Right renal pelvis (tissue), 4 donors: Measurements from ENCODE around the gene RAB3C. TPM values are rescaled to one million over a fixed set of nuclear protein-coding genes. Genes with fewer than 3 reads are reported as not detected.
"Not testable (repeated sequence)": the region's sequence is repeated elsewhere in the genome, so short reads cannot be mapped to it uniquely, and the experiment has no call there.

ENCODE experiments used
- DNase-seq, 4 donors: peaks; one replicate each; pipeline ENCODE4 v3.0.0-alpha.2; 2013; ENCODE audit warnings: low read depth in 4 of 4, low spot score in 3 of 4, missing footprints in 1 of 4
- polyA plus RNA-seq, 4 donors: library from polyadenylated mRNA; unstranded; fragments of 120-200 nt; gene quantifications; one replicate each; pipeline ENCODE4 v1.2.1, GENCODE V29; 2013; ENCODE audit not compliant: insufficient read length in 4 of 4

RAB3C gene
- polyA plus RNA-seq, 4 donors = 1.9 to 3.9 (median 2.6) TPM

- DNase-seq = not testable (repeated sequence)
These were observed 17.7 kb downstream of the RAB3C start for GRCh38 chr5:58600613-58601012.

DNA sequence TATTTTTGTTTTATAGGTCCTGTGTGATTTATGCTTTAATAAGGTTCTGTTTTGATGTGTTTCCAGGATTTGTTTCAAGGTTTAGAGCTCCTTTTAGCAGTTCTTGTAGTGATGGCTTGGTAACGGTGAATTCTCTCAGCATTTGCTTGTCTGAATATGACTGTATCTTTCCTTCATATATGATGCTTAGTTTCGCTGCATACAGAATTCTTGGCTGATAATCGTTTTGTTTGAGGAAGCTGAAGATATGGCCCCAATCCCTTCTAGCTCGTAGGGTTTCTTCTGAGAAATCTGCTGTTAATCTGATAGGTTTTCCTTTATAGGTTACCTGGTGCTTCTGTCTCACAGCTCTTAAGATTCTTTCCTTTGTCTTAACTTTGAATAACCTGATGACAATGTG, 20.0 kb downstream of the RAB3C start:
- not testable (repeated sequence) for DNase-seq

GRCh38 chr5:58606064-58606463, 23.2 kb downstream of the RAB3C start:
- no peak for DNase-seq

GRCh38 chr5:58615972-58616371, 33.1 kb downstream of the RAB3C start:
- DNase-seq = no peak

GRCh38 chr5:58617241-58617640, 34.4 kb downstream of the RAB3C start:
- no peak for DNase-seq

- no peak for DNase-seq
These were observed 37.5 kb downstream of the RAB3C start for GRCh38 chr5:58620336-58620735.

DNA sequence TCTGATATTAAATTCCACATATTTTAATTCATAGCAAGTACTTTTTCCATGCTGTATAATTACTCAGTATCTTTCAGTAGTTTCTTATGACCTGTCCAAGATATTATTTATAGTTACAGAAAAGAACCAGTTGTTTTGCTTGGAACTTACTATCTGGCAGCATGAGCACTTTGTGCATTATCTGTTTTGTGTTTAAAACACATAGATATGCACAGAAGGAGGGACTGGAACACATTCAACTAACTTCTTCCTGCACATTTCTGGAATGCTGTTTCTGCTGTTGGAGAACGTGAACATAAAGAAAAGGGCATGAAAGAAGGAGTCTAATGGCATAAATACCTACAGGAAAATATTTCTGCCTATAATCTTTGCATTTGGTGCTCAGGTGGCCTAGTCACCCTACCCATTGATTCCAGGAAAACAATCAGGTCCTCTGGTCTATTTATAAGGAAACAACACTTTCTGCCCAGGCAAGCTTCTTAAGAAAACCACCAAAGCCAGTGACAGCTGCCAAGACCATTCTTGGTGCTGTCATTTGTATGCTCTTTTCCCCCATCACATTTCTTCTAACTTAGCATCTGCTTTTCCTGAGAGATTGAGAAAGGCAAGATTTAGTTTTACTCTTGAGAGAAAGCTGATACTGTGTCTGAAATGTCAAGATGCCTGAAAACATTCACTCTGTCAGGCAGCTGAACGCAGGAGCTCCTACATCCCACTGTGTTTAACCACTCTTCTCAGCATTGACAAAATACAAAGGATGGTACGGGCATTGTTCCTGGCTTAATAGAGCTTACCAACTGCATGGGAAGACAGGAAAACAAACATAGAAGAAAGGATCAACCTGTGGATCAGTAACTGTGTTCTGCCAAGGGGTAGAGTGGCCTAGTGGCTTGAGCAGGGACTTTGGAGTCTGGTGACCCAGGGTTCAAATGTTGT, 40.3 kb downstream of the RAB3C start:
- DNase-seq = no peak

GRCh38 chr5:58628626-58629025, 45.8 kb downstream of the RAB3C start:
- DNase-seq = no peak

DNA sequence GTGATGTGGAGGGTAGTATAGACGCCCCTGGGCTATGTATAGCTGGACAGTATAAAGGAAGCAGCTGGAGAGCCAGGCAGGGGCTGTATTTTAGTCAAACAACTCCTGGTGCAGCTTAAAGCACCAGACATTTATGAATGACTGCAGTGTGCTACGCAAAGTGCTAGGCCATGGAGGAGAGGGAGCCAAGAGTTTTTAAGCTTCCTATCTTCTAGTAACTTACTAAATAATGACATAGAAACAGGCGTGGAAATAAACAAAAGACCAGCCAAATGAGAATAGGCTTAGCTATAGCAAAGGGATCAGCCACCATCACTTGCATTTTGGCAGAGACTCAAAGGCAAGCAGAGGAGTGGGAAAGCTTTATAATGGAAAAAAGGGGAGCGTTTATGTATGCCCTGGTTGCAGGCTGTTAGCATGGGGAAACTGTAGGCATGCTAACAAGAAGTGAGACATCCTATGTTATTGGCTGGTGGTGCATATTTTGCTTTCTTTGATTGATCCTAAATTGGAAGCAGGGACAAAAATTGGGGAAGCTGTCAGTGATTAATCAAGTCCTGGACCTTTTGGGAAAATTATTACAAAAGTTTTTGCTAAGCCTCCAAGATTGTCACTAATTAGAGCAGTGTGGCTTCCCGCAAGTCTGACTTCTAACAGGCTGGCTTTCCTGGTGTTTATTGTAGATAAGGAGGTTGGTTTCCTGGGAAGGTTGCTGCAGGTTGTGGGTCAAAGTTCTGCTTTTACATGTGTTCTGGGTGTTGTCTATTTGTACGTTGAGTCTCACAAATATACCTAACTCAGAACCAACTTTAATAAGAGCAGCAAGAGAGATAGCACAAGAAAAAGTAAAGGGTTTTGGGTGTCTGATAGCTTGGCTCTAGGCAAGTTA, 46.6 kb downstream of the RAB3C start:
- DNase-seq = no peak

DNA sequence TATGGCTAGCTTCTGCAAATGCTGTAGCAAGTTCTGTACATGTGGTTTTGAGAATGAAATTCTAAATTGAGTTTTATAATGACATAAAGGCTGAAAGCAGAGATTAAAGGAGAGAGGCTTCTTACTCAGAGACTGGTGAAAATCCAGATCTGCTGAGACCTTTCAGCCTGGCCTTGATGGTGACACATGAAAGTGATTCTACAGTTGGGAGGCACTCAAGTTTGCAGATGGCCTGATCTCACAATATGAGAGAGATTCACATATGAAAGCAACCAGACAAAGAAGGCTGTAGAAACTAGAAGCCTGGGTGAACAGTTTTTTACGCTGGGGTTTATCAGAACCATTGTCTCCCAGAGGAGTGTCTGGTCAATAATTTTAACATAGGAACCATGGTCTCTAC, 49.0 kb downstream of the RAB3C start:
- DNase-seq = no peak

DNA sequence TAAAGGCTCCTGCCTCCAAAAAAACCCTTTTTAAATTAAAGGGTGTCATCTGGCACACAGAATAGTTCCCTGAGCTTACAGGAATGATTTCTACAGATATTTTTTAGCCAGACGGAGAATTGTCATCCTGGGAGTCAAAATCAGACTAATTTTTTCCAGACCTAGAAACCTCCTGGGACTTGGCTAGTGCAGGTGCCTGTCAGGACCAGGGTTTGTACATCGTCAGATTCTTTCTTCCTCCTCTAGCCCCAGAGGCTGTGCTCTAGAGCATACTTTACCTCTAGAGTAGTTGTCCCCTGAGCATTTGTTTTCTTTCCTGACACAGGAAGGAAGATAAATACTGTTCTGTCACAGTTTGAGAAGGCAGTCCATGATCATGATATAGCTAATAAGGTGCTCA, 52.5 kb downstream of the RAB3C start:
- DNase-seq = no peak

- no peak for DNase-seq
These were observed 57.1 kb downstream of the RAB3C start for GRCh38 chr5:58640011-58640410.

- DNase-seq = no peak
These were observed 58.7 kb downstream of the RAB3C start for GRCh38 chr5:58641533-58641932.

DNA sequence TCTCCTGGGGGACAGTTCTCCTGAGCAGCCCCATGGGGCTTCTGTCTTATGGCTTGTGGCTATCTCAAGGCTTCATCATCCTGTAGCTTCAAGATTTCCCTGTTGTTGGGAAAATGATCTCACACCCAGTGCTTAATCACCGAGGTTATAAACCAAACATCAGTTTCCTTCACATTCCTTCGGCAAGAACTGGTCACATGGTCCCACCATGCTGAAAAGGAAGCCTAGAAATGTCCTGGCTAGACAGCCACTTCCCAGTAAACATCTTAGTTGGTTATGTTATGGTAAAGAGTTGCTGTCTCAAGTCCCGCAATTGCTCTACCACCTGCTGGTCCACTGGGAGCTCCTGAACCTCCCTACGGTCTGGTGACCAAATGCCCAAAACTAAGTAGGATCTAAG, 66.0 kb downstream of the RAB3C start:
- no peak for DNase-seq

- no peak for DNase-seq
These were observed 66.8 kb downstream of the RAB3C start for GRCh38 chr5:58649716-58650115.

DNA sequence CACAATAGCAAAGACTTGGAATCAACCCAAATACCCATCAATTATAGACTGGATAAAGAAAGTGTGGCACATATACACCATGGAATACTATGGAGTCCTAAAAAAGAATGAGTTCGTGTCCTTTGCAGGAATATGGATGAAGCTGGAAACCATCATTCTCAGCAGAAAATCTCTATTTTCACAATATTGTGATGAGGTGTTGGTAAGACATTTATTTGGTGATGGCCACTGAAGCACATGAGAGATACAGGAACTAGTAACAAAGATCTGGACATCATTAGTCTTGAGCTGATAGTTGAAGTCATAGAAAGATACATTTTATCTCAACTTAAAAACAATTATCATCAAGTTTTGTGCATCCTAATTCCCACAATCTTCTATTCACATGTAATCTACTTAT, 70.6 kb downstream of the RAB3C start:
- DNase-seq = no peak

- no peak for DNase-seq
These were observed 83.3 kb downstream of the RAB3C start for GRCh38 chr5:58666141-58666540.

DNA sequence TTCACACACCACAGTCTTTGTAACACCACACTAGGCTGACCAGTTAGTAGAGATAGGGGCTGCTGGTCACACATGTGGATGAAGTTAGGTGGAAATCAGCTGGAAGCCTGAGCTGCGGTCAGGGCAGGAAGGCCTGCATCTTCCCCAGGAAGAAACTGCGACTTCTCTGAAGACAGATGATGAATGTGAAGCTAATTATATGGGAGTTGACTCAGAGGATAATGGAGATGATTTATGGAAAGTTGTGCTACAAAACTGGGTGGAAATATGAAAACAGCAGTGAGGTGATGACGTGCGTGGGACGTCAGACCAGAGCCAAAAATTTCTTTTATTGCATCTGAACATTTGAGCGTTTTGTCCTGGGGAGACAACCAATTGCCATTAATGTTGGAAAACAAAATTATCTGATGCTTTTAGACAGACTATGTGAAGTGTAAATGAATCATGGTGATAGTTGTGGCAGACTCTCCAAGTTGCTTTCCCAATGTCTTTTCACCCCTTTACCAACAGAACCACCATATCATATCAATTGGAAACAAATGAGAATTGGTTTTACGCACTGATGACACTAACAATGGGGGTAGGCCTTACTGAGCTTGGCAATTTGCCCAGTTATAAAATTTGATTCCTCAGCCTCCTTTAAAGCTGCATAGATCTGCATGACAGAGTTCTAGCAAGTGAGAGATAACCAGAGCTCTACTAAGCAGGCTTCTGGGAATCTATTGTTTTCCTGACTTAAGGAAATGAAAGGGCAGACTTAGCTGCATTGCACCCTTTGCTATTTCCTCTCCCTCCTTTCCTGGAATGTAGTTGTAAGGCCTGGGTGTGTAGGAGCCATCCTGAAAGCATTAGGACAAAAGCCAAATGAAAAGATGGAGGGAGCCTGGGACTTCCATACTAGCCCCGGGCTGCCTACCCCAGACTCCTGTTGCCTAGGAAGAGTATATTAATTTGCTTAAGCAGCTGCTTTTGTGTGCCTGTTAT, 84.0 kb downstream of the RAB3C start:
- no peak for DNase-seq

DNA sequence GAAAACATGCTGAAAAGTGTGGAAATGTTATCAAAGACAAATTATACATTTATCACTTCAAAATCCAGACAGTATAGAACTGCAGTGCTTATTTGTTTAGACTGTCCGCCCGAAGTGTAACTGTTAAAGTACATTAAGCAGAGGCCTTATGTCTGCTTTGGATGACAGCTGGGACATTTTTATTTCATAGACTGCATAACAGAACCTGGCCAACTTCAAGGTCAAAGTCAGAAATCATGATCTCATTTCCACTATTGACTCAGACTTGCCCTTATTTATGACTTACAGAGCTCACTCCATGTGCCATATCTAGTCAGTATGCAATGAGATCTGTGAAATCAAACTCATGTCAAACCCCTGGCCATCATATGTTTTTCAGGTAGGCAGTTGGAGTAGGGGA, 87.7 kb downstream of the RAB3C start:
- no peak for DNase-seq

- DNase-seq = no peak
These were observed 88.3 kb downstream of the RAB3C start for GRCh38 chr5:58671155-58671554.
